HG03558 (cell line): ENCODE results near the gene RASSF9.

Experiments used
- ATAC-seq: cut with Tn5 transposase; IDR thresholded peaks from one replicate; pipeline ENCODE4 v1.9.1; 2021; ENCODE audit warnings: moderate number of reproducible peaks; ENCODE audit not compliant: unreplicated experiment; ENCODE audit errors: extremely low read depth

RASSF9 gene

DNA sequence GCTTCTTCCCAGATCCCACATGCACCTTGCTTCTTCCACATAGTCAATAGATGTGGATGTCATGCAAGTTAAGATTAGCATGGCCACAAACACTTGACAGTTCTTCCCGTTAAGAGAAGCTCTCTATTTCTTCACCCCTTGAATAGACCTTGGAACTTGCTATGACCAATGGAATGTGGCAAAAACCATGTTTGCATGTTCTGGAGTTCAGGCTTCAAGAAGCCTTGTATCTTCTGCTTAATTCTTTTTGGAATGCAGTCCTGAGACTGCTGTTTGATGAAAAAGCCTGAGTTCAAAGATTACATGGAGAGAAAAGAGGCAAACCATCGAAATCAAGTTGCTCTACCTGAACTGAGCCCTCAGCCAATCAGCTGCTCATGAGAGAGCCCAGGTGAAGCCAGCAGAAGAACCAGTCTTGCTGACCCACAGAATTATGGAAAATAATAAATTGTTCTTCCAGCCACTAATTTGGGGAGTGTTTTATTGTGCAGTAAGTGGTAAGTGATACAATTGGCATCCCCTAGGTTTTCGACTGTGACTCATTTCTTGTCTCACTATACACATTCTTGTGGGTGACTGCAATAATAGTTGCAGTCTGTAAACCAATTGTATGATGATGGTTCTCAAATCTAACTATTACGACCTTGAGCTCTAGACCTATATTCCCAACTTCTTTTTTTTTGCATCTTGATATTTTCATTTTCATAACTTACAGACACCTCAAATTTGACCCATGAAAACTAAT is 12.6 kb downstream of the RASSF9 start:
- no peak for ATAC-seq

DNA sequence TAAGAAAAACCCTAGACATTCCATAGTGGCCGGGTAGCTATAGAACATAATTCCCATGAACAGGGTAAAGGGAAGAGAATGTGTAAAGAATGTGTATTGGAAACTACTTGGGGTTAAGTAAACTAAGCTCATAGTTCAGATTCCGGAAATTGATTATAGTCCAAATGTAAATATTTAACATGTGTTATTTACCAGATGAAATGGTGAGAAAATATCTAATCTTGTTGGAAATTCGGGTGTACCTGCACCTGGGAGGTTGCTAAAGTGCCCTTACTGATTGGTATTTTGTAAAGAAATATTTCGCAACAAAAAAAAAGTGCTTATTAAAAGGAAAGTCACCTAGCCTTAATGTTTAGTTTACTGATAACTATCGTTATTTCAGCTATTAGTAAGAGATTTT is 14.4 kb downstream of the RASSF9 start:
- ATAC-seq, result no peak

DNA sequence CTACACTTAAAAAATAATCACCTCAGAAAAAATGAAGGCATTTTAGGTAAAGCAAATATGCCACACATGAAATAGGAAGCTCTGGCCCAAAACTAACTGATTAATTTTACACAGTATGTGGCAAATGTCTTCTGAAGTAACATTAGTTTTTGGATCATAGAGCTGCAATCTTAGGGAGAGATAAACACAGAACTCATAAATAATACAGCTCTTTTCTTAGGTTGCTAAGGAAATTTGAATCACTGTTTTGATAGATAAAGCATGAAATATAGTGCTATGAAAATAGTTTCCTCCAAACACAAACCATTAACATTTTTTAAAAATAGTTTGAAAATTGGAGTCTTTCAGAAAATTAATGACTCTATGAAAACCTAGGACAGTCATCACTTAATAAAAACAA is 15.0 kb downstream of the RASSF9 start:
- no peak for ATAC-seq

DNA sequence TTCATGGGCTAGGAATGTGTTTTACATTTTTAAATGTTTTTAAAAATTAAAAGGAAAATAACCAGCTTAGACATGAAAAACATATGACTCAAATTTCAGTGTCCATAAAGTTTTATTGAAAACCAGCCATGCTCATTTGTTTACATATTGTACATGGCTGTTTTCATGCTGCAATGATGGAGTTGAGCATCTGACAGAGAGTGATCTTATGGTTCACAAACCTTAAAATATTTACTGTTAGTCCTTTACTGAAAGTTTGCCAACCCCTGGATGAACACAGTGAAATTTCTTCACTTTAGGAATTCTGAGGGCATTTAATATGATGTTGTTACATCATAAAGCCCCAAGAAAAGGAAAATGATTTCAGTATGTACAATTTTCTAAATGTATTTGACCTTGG is 16.1 kb downstream of the RASSF9 start:
- no peak for ATAC-seq

DNA sequence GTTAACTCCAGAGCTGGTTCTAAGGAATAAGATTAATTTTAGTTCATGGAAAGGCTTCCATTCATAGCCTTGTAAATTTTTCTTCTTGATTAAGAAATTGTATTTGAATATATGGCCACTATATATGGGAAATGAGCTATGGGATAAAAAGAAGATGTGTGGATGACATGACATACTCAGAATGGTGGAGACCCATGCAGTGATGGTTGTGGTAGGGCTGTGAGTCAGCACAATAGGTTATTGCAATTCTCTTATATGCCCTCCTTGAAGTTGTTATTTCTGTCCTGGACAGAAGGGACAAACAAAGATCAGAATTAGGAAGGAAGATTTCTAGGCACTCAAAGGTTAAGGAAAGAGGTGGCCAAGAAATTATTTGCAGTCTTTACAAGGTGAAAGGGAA is 21.5 kb downstream of the RASSF9 start:
- ATAC-seq, result no peak

DNA sequence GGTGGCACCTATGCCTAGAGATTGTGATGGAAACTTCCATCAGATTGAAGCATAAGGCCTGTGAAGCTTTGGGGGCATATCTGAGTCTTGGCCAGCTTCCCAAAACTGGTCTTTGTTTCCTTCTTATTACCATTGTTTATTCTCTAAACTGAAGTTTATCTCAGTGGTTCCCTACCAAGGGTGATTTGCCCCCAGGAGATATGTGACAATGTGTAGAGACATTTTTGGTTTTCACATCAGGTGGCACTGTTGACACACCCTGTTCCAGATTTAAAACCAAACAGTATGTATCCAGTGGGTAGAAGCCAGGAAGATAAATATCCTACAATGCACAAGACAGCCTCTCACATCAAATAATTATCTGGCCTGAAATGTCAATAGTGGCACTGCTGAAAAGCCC is 22.1 kb downstream of the RASSF9 start:
- ATAC-seq, result no peak

DNA sequence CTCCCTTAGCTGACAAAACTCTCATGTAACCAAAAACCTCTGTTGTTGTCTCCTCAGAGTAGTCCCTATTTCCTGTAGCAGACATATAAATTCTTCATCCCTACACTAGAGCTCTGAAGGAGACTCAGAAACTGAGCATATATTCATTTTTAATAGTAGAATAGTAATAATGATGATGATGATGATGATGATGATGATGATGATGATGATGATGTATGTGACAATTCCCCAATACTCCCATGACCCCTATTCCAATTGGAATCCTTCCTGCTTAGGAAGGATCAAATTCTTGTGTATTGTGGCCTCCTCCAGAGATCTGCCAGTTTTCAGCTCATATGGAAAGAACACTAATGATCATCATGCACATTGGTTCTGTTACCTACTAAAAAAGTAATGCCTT is 26.7 kb downstream of the RASSF9 start:
- ATAC-seq, result no peak

DNA sequence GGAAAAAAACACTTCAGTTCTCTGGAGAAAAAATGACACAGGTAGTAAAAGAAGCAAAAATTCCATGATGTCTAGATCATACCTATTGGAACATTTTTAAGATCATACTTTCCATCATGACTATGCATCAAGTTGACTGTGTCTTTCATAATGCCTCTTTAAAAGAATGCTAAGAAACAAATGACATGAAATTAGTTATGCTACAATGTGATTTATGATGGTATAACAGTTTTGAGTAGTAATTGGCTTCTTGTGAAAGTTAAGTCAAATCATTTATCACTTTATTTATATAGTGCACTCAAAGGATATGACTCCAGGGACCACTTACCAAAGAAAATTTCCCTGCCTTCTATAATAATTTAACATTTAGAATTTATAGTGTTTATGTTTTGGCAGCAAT is 28.5 kb downstream of the RASSF9 start:
- no peak for ATAC-seq

DNA sequence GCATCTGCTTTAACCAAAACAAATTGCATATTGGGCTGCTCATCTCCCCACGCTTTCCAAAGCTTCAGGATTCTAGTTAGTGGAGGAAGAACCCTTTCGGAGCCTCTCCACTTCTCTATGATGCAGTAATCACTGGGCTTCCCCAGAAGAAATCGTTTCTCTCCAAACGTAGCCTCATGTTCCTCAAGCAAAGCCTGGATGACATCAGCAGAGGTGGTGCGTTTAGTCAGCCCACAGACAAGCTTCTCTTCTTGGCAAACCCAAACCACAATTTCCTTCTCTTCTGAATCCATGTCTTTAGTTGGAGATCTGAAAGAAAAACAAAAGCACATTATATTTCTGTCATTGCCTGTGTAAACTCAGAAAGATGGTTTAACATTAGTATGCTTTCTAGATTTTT is 30.6 kb downstream of the RASSF9 start:
- no peak for ATAC-seq

DNA sequence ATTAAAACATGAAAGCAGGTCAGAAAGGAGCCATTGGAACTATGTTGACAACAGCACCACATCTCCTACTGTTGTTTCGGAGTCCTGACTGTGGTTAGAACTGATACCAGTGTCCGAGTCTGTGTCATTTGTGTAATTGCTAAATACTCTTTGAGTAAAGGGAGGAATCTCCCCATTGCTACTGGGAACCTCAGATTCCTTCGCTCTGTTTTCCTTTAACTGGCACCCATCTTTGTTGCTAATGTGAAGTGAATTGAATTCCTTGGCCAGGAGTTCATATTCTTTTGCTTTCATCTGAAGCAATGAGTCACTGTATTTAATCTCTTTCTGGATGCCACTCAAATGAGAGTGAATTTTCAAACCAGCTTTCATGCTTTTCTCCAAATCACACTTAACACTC is 31.5 kb downstream of the RASSF9 start:
- ATAC-seq, result no peak

DNA sequence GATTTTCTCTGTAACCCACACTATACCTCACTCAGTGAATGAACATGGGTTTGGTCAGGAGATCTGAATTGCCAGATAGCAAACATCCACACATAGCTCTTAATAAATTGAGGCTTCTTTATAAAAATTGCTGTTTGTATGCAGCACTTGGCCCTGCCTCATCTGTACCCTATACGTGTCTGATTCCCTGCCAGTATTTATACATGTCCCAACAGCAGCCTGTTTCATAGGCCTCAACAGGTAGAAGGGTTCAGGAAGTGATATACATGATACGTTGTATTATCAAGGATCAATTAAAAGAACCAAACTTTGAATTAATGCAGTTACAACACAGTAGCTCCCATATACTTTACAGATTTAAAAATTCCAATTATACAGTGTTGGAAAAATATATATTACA is 32.3 kb downstream of the RASSF9 start:
- ATAC-seq, result no peak

DNA sequence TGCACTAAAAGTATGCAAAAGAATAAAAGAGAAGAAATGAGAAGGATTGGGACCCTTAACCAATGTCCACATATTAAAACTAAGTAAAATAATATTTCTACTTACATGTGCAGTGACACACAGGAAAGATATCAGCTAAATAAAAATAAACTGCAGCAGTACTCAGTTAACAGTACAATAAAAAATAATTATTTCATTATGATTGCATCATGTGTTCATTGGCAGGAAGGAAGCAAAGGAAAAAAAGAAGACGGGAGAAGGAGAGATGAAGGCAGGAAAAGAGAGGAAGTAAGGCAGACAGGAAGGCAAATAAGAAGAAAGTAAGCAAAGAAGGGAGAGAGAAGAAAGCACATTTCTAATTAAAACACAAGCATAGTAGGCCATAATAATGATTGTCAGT is 33.0 kb downstream of the RASSF9 start:
- no peak for ATAC-seq

DNA sequence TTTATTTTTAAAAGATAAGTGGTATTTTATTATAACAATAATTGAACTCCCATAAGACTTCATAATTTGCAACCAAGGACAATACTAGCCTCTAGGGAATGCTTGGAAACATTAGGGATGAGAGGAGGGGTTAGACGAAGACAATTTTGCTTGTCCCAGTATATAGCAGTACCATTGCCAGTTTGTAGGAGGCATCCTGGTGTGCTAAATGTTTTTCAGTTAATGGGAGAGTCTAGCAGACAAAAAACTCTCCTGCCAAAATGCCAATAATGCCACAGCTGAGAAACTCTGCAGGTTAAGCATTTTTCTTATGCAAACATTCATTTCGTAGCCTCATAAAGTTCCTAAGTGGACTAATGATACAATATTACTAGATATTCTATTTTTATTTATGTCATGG is 38.1 kb downstream of the RASSF9 start:
- no peak for ATAC-seq

DNA sequence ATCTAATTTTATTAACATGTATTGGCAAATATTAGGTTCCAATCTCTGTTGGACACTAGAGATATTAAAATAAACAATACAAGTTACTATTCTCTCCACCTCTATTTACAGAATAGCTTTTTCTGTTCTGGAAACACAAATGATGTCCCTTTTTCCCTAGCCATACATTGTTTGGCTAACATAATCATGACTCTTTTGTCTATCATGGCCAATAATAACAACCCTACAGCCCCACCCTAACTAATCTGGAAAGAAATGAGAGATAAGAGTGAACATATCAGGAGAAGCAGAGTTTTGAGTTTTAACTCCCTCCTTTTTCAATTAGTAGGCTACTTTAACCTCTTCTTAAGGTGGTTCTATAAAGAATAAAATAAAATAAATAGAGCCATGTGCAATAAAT is 40.2 kb downstream of the RASSF9 start:
- no peak for ATAC-seq

DNA sequence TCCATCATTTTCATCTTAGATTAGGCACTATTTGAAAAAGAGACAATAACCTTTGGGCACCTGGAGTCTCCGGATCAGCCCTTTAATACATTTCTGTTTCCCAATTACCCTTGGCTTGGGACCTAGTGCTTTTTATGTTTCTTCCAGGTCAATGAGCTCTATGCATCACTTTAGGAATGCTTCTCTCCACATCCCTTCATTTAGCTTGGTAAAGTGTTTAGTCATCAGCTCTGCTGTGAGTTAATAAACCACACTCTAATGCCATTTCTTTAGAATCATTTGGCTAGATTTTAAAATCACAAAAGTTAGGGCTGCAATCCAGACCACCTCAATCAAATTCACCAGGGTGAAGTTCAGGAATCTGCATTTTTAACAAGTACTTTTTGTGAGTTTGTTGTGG is 41.7 kb downstream of the RASSF9 start:
- ATAC-seq, result no peak

DNA sequence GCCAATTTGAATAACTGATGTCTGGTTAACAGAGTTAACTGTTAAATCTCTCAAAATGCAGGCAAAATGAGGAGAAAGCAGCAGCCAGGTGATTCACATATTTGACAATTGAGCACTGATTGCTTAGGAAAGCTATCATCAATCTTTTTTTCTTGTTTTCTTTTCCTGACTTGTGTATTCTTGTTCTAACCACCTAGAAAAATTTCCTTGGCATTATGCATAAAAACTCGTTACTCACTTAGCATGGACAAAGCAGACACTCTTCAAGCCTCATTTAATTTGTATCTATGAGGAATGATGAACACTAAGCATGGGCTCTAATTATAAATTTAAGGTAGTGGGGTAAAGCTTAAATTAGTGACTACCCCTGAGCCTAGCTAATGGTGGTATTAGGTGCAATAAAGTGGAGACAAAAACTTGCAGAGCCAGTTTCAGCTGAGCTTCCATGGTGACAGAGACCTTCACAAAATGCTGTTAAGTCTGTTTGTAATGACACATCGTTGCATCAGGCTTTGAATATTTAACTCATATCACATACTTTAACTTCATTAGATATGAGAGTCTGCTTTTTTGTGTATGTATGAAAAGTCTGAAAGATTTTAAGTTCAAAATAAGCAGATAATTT is 52.0 kb downstream of the RASSF9 start:
- no peak for ATAC-seq

DNA sequence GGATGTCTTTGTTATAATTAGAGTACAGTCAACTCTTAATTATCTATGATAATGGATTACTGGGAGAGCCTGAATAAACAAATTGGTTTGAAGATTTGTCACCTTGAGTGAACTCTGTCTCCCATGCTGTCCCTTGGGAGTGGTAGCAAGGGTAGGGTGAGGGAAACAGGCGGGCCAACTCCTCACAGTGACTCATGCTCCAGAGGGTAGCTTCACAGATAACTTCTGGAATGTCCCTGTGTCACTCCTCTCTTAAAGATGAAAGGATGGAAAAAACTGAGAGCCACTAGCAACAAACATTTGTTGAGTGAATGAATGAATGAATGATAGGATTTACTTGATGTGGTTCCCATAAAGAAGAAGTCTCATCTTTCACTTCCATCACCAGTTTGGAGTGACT is 53.5 kb downstream of the RASSF9 start:
- no peak for ATAC-seq

DNA sequence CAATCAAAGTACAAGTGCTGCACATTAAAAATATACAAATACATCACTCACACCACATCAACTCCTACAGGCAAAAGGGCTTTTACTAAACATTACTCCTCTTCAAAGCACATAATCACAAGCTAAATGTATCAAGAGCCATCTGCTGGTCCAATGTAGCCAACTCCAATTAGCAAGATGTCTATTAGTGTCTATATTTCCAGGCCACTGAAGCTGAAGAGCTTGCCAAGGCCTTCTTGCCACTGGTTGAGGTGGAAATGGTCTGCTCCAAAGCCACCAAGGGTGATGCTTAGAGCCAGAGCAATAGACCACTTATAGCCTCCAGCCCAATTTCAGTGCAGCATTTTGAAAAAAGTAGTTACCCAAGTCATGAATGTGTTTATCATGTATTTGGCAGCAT is 54.4 kb downstream of the RASSF9 start:
- no peak for ATAC-seq

DNA sequence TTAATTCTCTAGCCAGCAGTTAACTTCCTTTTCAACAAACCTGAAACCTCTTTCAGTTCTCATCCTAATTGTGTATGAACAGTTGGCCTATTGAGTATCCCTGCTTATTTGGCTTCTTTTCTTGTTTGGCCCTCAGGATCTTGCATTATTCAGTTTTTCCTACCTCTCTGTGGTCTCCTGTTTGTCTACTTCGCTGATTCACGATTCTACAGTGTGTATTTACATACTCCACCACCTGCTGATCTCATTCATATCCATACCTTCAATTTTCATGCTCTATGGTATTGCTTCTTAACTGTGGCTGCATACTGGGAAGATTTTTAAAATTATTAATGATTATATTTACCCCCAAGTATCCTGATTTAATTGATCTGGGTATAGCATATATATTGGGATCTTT is 56.4 kb downstream of the RASSF9 start:
- no peak for ATAC-seq

DNA sequence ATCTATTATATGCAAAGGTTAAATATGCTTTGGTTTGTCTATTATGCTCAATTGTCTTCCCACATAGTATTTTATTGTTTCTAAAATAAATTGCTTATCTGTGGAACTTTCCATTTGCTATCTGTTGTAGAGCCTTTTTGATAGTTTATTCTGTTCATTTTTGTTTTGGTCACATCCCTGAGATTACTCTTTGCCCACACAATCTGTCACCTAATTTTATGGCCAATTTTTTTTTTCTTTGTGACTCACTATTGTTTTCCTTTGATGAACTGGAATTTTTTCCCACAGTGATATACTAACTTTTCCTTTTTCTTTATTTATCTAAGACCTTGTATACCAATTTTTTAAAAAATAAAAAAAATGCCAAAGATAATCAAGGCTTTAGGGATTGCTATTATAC is 61.1 kb downstream of the RASSF9 start:
- ATAC-seq, result no peak

DNA sequence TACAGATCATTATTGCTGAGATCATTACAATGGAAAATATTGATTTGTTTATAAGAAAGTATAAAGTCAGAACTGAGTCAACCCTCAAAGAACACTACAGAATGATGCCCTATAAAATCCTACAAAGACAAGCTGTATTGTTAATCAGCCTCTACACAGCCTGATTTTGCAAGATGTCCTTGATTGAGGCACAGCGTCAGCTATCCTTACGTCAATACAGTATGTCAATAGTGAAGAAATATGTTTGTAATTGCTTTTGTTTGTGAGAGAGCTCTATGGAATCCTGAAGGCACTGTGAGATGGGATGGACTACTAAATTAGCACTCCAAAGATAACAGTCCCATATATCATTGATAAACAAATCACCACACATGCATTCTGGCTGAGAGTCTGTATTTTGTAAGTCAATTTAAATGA is 70.7 kb downstream of the RASSF9 start:
- no peak for ATAC-seq

DNA sequence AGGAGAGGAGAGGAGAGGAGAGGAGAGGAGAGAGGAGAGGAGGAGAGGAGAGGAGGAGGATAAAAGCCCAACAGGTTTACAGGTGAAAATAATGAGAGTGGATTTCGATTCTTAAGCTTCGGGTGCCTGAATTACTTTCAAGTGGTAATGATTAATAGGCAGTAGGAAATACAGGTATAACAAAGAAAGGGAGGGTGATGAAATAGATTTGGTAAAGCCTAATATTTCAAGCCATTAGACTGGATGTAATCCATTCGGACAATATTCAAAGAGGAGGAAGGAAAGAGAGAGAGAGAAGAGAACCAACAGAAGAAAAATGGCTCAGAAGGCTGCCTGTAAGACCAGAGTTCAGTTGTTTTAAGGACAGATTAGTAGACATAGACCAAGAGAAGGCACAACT is 76.6 kb downstream of the RASSF9 start:
- ATAC-seq, result no peak
